Measurements from ENCODE around the gene FAM221B. TPM values are rescaled to one million over a fixed set of nuclear protein-coding genes. Genes with fewer than 3 reads are reported as not detected.
A peak's percentile ranks its signal among the peaks of the same experiment; 100 is the strongest.

Gene FAM221B
- total and polyA plus RNA-seq, 9 of the 15 experiments (the other 6 are each of a cell fraction or from before 2014, with no cell fraction given) = 0.01 TPM; not detected in 8

- TF ChIP-seq, protein P1, sequence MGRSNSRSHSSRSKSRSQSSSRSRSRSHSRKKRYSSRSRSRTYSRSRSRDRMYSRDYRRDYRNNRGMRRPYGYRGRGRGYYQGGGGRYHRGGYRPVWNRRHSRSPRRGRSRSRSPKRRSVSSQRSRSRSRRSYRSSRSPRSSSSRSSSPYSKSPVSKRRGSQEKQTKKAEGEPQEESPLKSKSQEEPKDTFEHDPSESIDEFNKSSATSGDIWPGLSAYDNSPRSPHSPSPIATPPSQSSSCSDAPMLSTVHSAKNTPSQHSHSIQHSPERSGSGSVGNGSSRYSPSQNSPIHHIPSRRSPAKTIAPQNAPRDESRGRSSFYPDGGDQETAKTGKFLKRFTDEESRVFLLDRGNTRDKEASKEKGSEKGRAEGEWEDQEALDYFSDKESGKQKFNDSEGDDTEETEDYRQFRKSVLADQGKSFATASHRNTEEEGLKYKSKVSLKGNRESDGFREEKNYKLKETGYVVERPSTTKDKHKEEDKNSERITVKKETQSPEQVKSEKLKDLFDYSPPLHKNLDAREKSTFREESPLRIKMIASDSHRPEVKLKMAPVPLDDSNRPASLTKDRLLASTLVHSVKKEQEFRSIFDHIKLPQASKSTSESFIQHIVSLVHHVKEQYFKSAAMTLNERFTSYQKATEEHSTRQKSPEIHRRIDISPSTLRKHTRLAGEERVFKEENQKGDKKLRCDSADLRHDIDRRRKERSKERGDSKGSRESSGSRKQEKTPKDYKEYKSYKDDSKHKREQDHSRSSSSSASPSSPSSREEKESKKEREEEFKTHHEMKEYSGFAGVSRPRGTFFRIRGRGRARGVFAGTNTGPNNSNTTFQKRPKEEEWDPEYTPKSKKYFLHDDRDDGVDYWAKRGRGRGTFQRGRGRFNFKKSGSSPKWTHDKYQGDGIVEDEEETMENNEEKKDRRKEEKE (IDR thresholded peaks at IDR 0.05; ENCODE audit: borderline replicate concordance in 1 of 2, control insufficient read depth in 1 of 2, low read depth in 2 of 2, low read length in 1 of 2) = no peak
- TF ChIP-seq MAFF (IDR thresholded peaks at IDR 0.05; ENCODE audit: low read length) (peak; percentile 94), C11orf30 (IDR thresholded peaks at IDR 0.05; ENCODE audit: low read depth) (peak; percentile 95), ZNF79 (CRISPR knock-in tag; IDR thresholded peaks at IDR 0.05; ENCODE audit: low read depth) (no peak), GTF2F1 (IDR thresholded peaks at IDR 0.05; ENCODE audit: low read depth, low read length) (no peak), PKNOX1 (IDR thresholded peaks at IDR 0.05) (no peak), MAFK (IDR thresholded peaks at IDR 0.05; ENCODE audit: low read length) (peak; percentile 92), BACH1 (tag; IDR thresholded peaks at IDR 0.05) (peak; percentile 60; the same call in 1 of the 2 replicates), CLOCK (CRISPR knock-in tag; IDR thresholded peaks at IDR 0.05; ENCODE audit: borderline replicate concordance) (no peak), PRPF4 (IDR thresholded peaks at IDR 0.05; ENCODE audit: insufficient read depth, low read depth, low read length, poor library complexity, severe bottlenecking) (no peak)
- TF ChIP-seq, protein P2, sequence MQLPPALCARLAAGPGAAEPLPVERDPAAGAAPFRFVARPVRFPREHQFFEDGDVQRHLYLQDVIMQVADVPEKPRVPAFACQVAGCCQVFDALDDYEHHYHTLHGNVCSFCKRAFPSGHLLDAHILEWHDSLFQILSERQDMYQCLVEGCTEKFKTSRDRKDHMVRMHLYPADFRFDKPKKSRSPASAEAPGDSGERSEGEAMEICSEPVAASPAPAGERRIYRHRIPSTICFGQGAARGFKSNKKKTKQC (CRISPR knock-in tag; IDR thresholded peaks at IDR 0.05) = no peak
These were observed 39.0 kb downstream of the FAM221B start (continued) for GRCh38 chr9:35789541-35789940.

All from K562 (cell line).